Sigmoid colon (tissue), 4 donors: ENCODE results near the gene CDK6.

Experiments
- EP300 ChIP-seq, 4 donors: sonication (generic); formaldehyde crosslinking; IDR thresholded peaks; one replicate each; pipeline ENCODE4 v1.6.1; 2017; ENCODE audit warnings: antibody characterized with exemption in 4 of 4
- TF ChIP-seq, protein P1 (sequence below), 4 experiments: fragments of 450-650 bp in 3 of 4; fragments of 200-600 bp in 1 of 4; IDR thresholded peaks; one replicate each; pipeline ENCODE4 v1.5.1; 2016 to 2019; ENCODE audit warnings: antibody characterized with exemption in 4 of 4, mild to moderate bottlenecking in 3 of 4, moderate library complexity in 2 of 4

DNA sequence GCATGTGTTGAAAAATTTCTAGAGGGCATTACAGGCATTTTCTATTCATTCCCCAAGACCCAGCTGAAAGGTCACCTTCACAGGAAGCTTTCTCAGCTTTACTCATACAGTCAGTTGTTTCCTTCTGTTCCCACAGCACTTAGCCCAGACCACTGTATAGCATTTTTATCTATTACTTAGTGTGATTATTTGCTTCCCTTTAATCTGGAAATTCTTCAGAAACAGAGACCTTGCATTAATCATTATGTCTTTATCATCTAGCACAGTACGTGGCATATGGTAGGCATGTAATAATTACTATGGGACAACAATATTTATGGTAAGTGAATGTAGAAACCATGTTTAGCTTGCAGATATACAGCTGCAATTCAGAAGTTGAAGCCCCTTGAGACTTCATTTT is 38.2 kb upstream of the CDK6 start:
- TF ChIP-seq, protein P1, sequence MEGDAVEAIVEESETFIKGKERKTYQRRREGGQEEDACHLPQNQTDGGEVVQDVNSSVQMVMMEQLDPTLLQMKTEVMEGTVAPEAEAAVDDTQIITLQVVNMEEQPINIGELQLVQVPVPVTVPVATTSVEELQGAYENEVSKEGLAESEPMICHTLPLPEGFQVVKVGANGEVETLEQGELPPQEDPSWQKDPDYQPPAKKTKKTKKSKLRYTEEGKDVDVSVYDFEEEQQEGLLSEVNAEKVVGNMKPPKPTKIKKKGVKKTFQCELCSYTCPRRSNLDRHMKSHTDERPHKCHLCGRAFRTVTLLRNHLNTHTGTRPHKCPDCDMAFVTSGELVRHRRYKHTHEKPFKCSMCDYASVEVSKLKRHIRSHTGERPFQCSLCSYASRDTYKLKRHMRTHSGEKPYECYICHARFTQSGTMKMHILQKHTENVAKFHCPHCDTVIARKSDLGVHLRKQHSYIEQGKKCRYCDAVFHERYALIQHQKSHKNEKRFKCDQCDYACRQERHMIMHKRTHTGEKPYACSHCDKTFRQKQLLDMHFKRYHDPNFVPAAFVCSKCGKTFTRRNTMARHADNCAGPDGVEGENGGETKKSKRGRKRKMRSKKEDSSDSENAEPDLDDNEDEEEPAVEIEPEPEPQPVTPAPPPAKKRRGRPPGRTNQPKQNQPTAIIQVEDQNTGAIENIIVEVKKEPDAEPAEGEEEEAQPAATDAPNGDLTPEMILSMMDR (IDR thresholded peaks at IDR 0.05): no peak
- TF ChIP-seq EP300 (IDR thresholded peaks at IDR 0.05): no peak
